Stimulated activated memory B cell treated with anti-CD40 and anti-IgM and Interleukin-4, amounts not matched to agents 10 μg/mL and 1 μg/mL and 100 μg/mL, for 72 hours (primary cell): ENCODE measurements around the gene PTCHD1.
A peak's percentile ranks its signal among the peaks of the same experiment; 100 is the strongest.

Source experiments
- ATAC-seq: fragments of 150-1000 bp; cut with Tn5 transposase; 2 replicates; pipeline ENCODE4 v1.10.0; 2021
- H3K27ac Mint-ChIP-seq: one replicate; pipeline ENCODE4 v1.8.0; 2022; ENCODE audit warnings: mild to moderate bottlenecking, mixed read lengths
- H3K27me3 Mint-ChIP-seq: one replicate; pipeline ENCODE4 v1.8.0; 2022; ENCODE audit warnings: mixed read lengths
- H3K36me3 Mint-ChIP-seq: one replicate; pipeline ENCODE4 v1.8.0; 2022; ENCODE audit warnings: mixed read lengths
- H3K4me1 Mint-ChIP-seq: one replicate; pipeline ENCODE4 v1.8.0; 2022; ENCODE audit warnings: mixed read lengths
- H3K4me3 Mint-ChIP-seq: one replicate; pipeline ENCODE4 v1.8.0; 2022; ENCODE audit warnings: mild to moderate bottlenecking, moderate library complexity, mixed read lengths
- H3K9me3 Mint-ChIP-seq: one replicate; pipeline ENCODE4 v1.8.0; 2022; ENCODE audit warnings: mixed read lengths

PTCHD1 gene

GRCh38 chrX:23333842-23334520 lies 668 bp upstream of the PTCHD1 start:
- Mint-ChIP-seq H3K4me3 (peak overlapping the region; percentile 67), H3K36me3 (no peaks in the 10 kb centered on the region), H3K4me1 (peaks cover 17% of the 10 kb centered on the region), H3K27ac (no peak overlapping the region), H3K27me3 (peaks cover 40% of the 10 kb centered on the region), H3K9me3 (no peaks in the 10 kb centered on the region)
- no peak for ATAC-seq

GRCh38 chrX:23334521-23334847 lies 165 bp upstream of the PTCHD1 start:
- H3K4me3 Mint-ChIP-seq = peak overlapping the region; percentile 81
- no peak for ATAC-seq
- no peaks in the 10 kb centered on the region for H3K36me3 Mint-ChIP-seq
- no peaks in the 10 kb centered on the region for H3K9me3 Mint-ChIP-seq
- H3K4me1 Mint-ChIP-seq = peaks cover 17% of the 10 kb centered on the region
- H3K27me3 Mint-ChIP-seq = peaks cover 40% of the 10 kb centered on the region
- H3K27ac Mint-ChIP-seq = peak overlapping the region; percentile 64

GRCh38 chrX:23338334-23338733 lies 3.7 kb downstream of the PTCHD1 start:
- no peak overlapping the region for H3K4me3 Mint-ChIP-seq
- no peak for ATAC-seq
- peaks cover 7% of the 10 kb centered on the region for H3K4me1 Mint-ChIP-seq

GRCh38 chrX:23341452-23341851 lies 6.8 kb downstream of the PTCHD1 start:
- H3K36me3 Mint-ChIP-seq = peaks cover 4% of the 10 kb centered on the region
- no peak overlapping the region for H3K4me3 Mint-ChIP-seq
- H3K4me1 Mint-ChIP-seq = peaks cover 7% of the 10 kb centered on the region
- ATAC-seq = no peak
- peaks cover 8% of the 10 kb centered on the region for H3K27me3 Mint-ChIP-seq
- no peak overlapping the region for H3K27ac Mint-ChIP-seq
- H3K9me3 Mint-ChIP-seq = no peaks in the 10 kb centered on the region

More at GRCh38 chrX:23338334-23338733, 3.7 kb downstream of the PTCHD1 start:
- Mint-ChIP-seq H3K36me3 (no peaks in the 10 kb centered on the region), H3K9me3 (no peaks in the 10 kb centered on the region), H3K27ac (no peak overlapping the region), H3K27me3 (peaks cover 21% of the 10 kb centered on the region)

- Mint-ChIP-seq H3K4me1 (peaks cover 7% of the 10 kb centered on the region), H3K36me3 (peaks cover 12% of the 10 kb centered on the region), H3K4me3 (no peak overlapping the region), H3K27me3 (peaks cover 21% of the 10 kb centered on the region), H3K27ac (no peak overlapping the region), H3K9me3 (no peaks in the 10 kb centered on the region)
- no peak for ATAC-seq
Observed at GRCh38 chrX:23344238-23344903, 9.7 kb downstream of the PTCHD1 start.

- H3K4me3 Mint-ChIP-seq = no peak overlapping the region
- peaks cover 7% of the 10 kb centered on the region for H3K4me1 Mint-ChIP-seq
- no peaks in the 10 kb centered on the region for H3K9me3 Mint-ChIP-seq
- no peak for ATAC-seq
- peaks cover 12% of the 10 kb centered on the region for H3K36me3 Mint-ChIP-seq
- H3K27me3 Mint-ChIP-seq = peaks cover 21% of the 10 kb centered on the region
- no peak overlapping the region for H3K27ac Mint-ChIP-seq
Observed at GRCh38 chrX:23344904-23345271, 10.2 kb downstream of the PTCHD1 start.

- H3K27me3 Mint-ChIP-seq = no peaks in the 10 kb centered on the region
- H3K36me3 Mint-ChIP-seq = no peaks in the 10 kb centered on the region
- no peak overlapping the region for H3K27ac Mint-ChIP-seq
- H3K4me3 Mint-ChIP-seq = no peak overlapping the region
- H3K9me3 Mint-ChIP-seq = no peaks in the 10 kb centered on the region
- H3K4me1 Mint-ChIP-seq = no peaks in the 10 kb centered on the region
- ATAC-seq = no peak
Observed at GRCh38 chrX:23356189-23356588, 21.5 kb downstream of the PTCHD1 start.

GRCh38 chrX:23364416-23364815 lies 29.8 kb downstream of the PTCHD1 start:
- ATAC-seq = no peak
- Mint-ChIP-seq H3K27ac (no peak overlapping the region), H3K9me3 (no peaks in the 10 kb centered on the region), H3K27me3 (no peaks in the 10 kb centered on the region), H3K36me3 (no peaks in the 10 kb centered on the region), H3K4me1 (no peaks in the 10 kb centered on the region), H3K4me3 (no peak overlapping the region)

GRCh38 chrX:23365541-23365940 lies 30.9 kb downstream of the PTCHD1 start:
- Mint-ChIP-seq H3K4me1 (no peaks in the 10 kb centered on the region), H3K9me3 (no peaks in the 10 kb centered on the region), H3K27me3 (no peaks in the 10 kb centered on the region), H3K36me3 (no peaks in the 10 kb centered on the region), H3K4me3 (no peak overlapping the region), H3K27ac (no peak overlapping the region)
- no peak for ATAC-seq

GRCh38 chrX:23366914-23367313 lies 32.3 kb downstream of the PTCHD1 start:
- no peak overlapping the region for H3K27ac Mint-ChIP-seq
- H3K4me1 Mint-ChIP-seq = no peaks in the 10 kb centered on the region
- no peaks in the 10 kb centered on the region for H3K36me3 Mint-ChIP-seq
- no peaks in the 10 kb centered on the region for H3K27me3 Mint-ChIP-seq
- no peak for ATAC-seq
- H3K9me3 Mint-ChIP-seq = no peaks in the 10 kb centered on the region
- no peak overlapping the region for H3K4me3 Mint-ChIP-seq

- Mint-ChIP-seq H3K27me3 (no peaks in the 10 kb centered on the region), H3K4me3 (no peak overlapping the region), H3K27ac (no peak overlapping the region), H3K9me3 (no peaks in the 10 kb centered on the region), H3K4me1 (no peaks in the 10 kb centered on the region), H3K36me3 (no peaks in the 10 kb centered on the region)
- no peak for ATAC-seq
Observed at GRCh38 chrX:23369027-23369426, 34.4 kb downstream of the PTCHD1 start.

GRCh38 chrX:23372220-23372902 lies 37.7 kb downstream of the PTCHD1 start:
- H3K27me3 Mint-ChIP-seq = no peaks in the 10 kb centered on the region
- no peaks in the 10 kb centered on the region for H3K36me3 Mint-ChIP-seq
- H3K9me3 Mint-ChIP-seq = no peaks in the 10 kb centered on the region
- no peak for ATAC-seq
- no peak overlapping the region for H3K27ac Mint-ChIP-seq
- H3K4me3 Mint-ChIP-seq = no peak overlapping the region
- no peaks in the 10 kb centered on the region for H3K4me1 Mint-ChIP-seq

- Mint-ChIP-seq H3K27me3 (no peaks in the 10 kb centered on the region), H3K4me1 (no peaks in the 10 kb centered on the region), H3K36me3 (no peaks in the 10 kb centered on the region), H3K4me3 (no peak overlapping the region), H3K27ac (no peak overlapping the region), H3K9me3 (no peaks in the 10 kb centered on the region)
- no peak for ATAC-seq
Observed at GRCh38 chrX:23373129-23373804, 38.6 kb downstream of the PTCHD1 start.

GRCh38 chrX:23374291-23374690 lies 39.6 kb downstream of the PTCHD1 start:
- ATAC-seq = no peak
- H3K4me1 Mint-ChIP-seq = no peaks in the 10 kb centered on the region
- no peaks in the 10 kb centered on the region for H3K9me3 Mint-ChIP-seq
- H3K27me3 Mint-ChIP-seq = no peaks in the 10 kb centered on the region
- H3K36me3 Mint-ChIP-seq = no peaks in the 10 kb centered on the region
- H3K27ac Mint-ChIP-seq = no peak overlapping the region
- H3K4me3 Mint-ChIP-seq = no peak overlapping the region

- H3K36me3 Mint-ChIP-seq = no peaks in the 10 kb centered on the region
- H3K9me3 Mint-ChIP-seq = no peaks in the 10 kb centered on the region
- no peak for ATAC-seq
- H3K27me3 Mint-ChIP-seq = peaks cover 1% of the 10 kb centered on the region
- H3K27ac Mint-ChIP-seq = no peak overlapping the region
- no peak overlapping the region for H3K4me3 Mint-ChIP-seq
- peaks cover 1% of the 10 kb centered on the region for H3K4me1 Mint-ChIP-seq
Observed at GRCh38 chrX:23376581-23376980, 41.9 kb downstream of the PTCHD1 start.
